Gastrocnemius medialis (tissue), 4 donors: Measurements from ENCODE around the gene ATG5.

ENCODE experiments used
- POLR2A ChIP-seq, 2 donors: fragments of 450-650 bp; IDR thresholded peaks; one replicate each; pipeline ENCODE4 v1.6.1; 2017; ENCODE audit warnings: antibody characterized with exemption in 2 of 2, mild to moderate bottlenecking in 2 of 2, moderate library complexity in 2 of 2
- TF ChIP-seq, protein P1 (sequence below), 5 experiments: fragments of 450-650 bp in 3 of 5; fragments of 200-600 bp in 2 of 5; sonication (generic) in 2 of 5; IDR thresholded peaks in 4 of 5; conservative IDR thresholded peaks in 1 of 5; 1 replicate in 4 of 5; 2 replicates in 1 of 5; pipeline ENCODE4 v1.5.1; 2016 to 2019; ENCODE audit warnings: antibody characterized with exemption in 5 of 5, mild to moderate bottlenecking in 3 of 5, moderate library complexity in 3 of 5

DNA sequence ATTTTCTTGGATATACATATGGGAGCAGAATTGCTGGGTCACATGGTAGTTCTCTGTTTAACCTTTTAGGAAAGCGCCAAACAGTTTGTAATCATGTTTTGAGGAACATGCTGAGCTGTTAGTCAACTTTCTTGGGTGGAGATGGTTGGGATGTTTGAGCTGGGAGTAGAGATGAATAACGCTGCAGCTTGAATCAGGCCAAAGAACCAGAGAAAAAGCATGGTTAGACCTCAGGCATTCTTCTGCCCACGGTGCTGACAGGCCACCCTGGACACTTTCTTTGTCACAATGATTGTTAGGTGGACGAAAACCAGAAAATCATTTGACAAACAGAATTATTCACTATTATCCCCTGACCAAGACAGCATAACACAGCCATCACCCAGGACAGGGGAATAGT, 172.6 kb downstream of the ATG5 start:
- TF ChIP-seq, protein P1, sequence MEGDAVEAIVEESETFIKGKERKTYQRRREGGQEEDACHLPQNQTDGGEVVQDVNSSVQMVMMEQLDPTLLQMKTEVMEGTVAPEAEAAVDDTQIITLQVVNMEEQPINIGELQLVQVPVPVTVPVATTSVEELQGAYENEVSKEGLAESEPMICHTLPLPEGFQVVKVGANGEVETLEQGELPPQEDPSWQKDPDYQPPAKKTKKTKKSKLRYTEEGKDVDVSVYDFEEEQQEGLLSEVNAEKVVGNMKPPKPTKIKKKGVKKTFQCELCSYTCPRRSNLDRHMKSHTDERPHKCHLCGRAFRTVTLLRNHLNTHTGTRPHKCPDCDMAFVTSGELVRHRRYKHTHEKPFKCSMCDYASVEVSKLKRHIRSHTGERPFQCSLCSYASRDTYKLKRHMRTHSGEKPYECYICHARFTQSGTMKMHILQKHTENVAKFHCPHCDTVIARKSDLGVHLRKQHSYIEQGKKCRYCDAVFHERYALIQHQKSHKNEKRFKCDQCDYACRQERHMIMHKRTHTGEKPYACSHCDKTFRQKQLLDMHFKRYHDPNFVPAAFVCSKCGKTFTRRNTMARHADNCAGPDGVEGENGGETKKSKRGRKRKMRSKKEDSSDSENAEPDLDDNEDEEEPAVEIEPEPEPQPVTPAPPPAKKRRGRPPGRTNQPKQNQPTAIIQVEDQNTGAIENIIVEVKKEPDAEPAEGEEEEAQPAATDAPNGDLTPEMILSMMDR (IDR thresholded peaks at IDR 0.05 in 4 of 5, conservative IDR thresholded peaks at IDR 0.05 in 1 of 5) = no peak
- TF ChIP-seq POLR2A (IDR thresholded peaks at IDR 0.05) = no peak
